ENCODE measurements around the gene CAMK1D.
"Not testable (repeated sequence)": the region's sequence is repeated elsewhere in the genome, so short reads cannot be mapped to it uniquely, and the experiment has no call there.

Gene CAMK1D

GRCh38 chr10:12834721-12835120, 485.4 kb downstream of the CAMK1D start:
- no peak for DNase-seq

GRCh38 chr10:12835709-12836108, 486.4 kb downstream of the CAMK1D start:
- DNase-seq = no peak

- no peak for DNase-seq
Measured at GRCh38 chr10:12838366-12838765, 489.0 kb downstream of the CAMK1D start.

GRCh38 chr10:12838995-12839927, 489.9 kb downstream of the CAMK1D start:
- no peak for DNase-seq

- no peak for DNase-seq
Measured at GRCh38 chr10:12839941-12840611, 490.7 kb downstream of the CAMK1D start.

- DNase-seq = no peak
Measured at GRCh38 chr10:12841426-12841825, 492.1 kb downstream of the CAMK1D start.

- DNase-seq = no peak
Measured at GRCh38 chr10:12841826-12842225, 492.5 kb downstream of the CAMK1D start.

GRCh38 chr10:12842310-12842709, 493.0 kb downstream of the CAMK1D start:
- no peak for DNase-seq

GRCh38 chr10:12843296-12843945, 494.1 kb downstream of the CAMK1D start:
- DNase-seq = no peak

GRCh38 chr10:12844811-12845483, 495.6 kb downstream of the CAMK1D start:
- no peak for DNase-seq

GRCh38 chr10:12846718-12847117, 497.4 kb downstream of the CAMK1D start:
- no peak for DNase-seq

GRCh38 chr10:12847361-12847975, 498.1 kb downstream of the CAMK1D start:
- DNase-seq = no peak

GRCh38 chr10:12848439-12849173, 499.3 kb downstream of the CAMK1D start:
- no peak for DNase-seq

- DNase-seq = no peak
Measured at GRCh38 chr10:12849319-12850181, 500.2 kb downstream of the CAMK1D start.

- DNase-seq = no peak
Measured at GRCh38 chr10:12852687-12853086, 503.3 kb downstream of the CAMK1D start.

GRCh38 chr10:12854988-12855387, 505.6 kb downstream of the CAMK1D start:
- no peak for DNase-seq

GRCh38 chr10:12862459-12862858, 513.1 kb downstream of the CAMK1D start:
- no peak for DNase-seq

- not testable (repeated sequence) for DNase-seq
Measured at GRCh38 chr10:12865515-12865914, 516.2 kb downstream of the CAMK1D start.

- no peak for DNase-seq
Measured at GRCh38 chr10:12868229-12868628, 518.9 kb downstream of the CAMK1D start.

GRCh38 chr10:12869427-12869826, 520.1 kb downstream of the CAMK1D start:
- DNase-seq = no peak

GRCh38 chr10:12872577-12872976, 523.2 kb downstream of the CAMK1D start:
- DNase-seq = no peak

Measured in effector CD8-positive, alpha-beta T cell (primary cell).